NOMO-1 (cell line): ENCODE results near the gene RCC2.

Experiments
- DNase-seq, 2 experiments: peaks; one replicate each; lab custom pipeline; 2025; ENCODE audit not compliant: unreplicated experiment in 2 of 2; lab: John Stamatoyannopoulos, UW

Gene RCC2

DNA sequence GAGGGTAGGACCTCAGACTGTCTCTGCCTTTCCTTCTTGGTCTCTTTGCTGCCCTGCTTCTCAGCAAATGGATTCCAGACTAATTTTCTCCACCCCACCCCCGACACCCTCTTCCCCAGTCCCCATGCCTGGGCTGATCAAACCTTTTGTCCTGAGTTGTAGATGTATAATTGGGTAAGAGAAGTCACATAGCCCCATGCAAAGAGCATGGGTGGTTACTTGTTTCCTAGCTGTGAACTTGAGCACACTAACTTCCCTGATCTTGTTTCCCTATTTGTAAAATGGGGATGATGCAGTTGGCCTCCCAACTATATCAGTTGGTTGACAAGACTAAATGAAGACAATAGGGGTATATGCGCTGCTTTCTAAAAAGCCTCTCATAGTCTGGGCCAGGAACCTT is 58.3 kb downstream of the RCC2 start:
- DNase-seq: no peak

DNA sequence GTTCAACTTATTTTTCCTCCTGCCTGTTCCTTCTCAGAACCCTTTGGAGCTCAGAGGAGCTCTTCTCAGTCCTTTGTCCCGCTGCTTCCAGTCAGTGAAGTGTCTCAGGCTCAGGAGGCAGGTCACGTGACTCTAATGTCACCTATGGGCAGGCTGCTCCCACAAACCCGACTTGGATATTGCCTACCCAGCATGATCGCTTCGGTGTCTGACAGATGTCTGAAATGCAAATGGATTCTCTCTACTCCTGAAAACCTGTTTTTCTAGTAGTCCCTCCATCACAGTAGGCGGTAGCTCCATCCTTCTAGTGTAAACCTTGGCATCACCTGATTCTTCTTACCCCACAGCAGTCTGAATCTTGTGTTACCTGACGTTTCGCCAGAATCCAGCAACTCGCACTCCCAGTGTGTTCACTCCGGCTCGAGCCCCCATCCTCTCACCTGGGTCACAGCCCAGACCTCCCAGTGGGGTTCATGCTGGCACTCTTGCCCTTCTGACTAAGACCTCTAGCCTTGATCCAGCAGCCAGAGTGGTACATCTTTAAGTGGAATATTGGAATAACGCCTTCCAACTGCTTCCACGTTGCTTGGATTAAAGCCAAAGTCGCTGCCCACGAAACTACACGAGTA is 62.0 kb downstream of the RCC2 start:
- DNase-seq: no peak

DNA sequence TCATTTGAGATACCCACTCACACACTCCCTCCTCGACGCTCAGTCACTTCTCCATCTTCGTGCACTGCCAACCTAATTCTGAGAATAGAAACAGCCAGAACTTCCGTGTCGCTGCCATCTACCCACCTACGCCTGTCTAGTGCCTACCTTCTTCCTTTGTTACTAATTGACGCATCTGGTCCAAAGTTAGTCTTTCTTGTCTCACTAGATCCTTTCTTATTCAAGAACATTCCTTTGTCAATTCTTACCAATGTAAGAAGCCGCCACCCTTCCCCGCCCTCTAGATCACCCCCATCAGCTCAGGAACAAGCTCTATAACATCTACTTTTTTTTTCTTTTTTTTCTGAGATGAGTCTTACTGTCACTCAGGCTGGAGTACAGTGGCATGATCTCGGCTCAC is 63.8 kb downstream of the RCC2 start:
- no peak for DNase-seq

DNA sequence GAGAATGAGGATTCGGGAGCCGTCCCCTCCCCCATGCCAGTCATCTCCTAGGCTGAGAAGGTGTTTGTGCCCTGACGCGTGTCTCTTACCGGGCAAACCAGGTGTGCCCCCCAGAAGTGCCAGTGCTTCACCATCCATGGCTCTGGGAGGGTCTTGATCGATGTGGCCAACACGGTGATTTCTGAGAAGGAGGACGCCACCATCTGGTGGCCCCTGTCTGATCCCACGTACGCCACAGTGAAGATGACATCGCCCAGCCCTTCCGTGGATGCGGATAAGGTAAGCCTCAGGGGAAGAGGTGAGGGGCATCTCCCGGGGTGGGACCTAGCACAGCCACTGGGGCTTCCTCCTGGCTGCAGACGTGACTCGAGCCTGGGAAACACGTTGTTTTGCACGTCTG is 66.5 kb downstream of the RCC2 start:
- DNase-seq: no peak

DNA sequence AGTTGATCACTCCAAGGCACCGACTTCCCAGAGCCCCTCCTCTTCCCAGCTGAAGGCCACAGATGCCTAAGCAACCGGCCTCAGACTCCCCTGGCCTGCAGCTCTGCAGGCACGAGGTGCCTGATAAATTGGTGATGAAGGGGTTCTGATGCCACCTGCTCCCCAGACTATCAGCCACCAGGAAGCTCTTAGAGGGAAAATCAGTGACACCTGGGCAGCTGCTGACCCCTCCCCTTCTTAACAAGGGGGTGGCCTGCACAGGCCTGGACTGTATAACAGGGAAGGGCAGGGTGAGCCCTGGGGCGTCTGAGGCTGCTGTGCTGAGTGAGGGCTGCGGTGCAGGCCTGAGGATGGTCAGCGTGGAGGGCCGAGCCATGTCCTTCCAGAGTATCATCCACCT is 67.6 kb downstream of the RCC2 start, which contains the start of gene PADI6:
Gene PADI6, plus strand, starts transcription at position 301 of the 400 bp plus-strand sequence. Its CDS starts 50 bp downstream, at position 351.
- no peak for DNase-seq

DNA sequence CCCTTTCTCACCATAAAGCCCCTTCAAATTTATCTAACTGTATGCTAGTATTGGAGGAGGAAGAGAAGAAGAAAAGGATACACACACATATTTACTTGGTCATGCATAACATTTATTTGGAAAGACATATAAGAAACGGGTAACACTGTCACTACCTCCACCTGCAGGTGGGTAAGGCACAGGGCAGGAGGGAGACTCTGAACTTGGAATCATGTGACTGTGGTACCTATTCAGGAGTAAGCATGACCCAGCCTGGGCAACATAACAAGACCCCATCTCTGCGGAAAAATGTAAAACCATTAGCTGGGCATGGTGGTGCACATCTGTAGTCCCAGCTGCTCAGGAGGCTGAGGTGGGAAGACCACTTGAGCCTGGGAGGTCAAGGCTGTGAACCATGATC is 68.9 kb downstream of the RCC2 start:
- no peak for DNase-seq

DNA sequence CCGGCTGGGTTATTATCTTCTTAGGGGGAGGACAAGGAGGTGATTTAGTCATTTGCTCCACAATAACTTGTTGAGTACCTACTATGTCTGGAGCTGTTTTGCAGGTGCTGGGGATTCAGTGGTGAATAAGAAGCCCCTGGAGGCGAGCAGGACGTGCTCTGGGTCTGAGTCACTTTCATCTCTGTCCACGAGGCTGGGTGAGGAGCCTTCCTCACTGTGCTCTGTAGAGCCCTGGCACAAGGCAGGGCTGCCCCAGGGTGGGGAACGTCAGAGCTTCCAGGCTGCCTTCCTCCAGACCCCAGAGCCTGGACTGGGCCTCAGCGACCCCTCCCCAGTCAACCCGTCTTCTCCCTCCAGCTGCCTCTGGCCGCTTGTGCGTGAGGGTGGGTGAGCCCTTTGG is 70.0 kb downstream of the RCC2 start:
- DNase-seq: no peak

DNA sequence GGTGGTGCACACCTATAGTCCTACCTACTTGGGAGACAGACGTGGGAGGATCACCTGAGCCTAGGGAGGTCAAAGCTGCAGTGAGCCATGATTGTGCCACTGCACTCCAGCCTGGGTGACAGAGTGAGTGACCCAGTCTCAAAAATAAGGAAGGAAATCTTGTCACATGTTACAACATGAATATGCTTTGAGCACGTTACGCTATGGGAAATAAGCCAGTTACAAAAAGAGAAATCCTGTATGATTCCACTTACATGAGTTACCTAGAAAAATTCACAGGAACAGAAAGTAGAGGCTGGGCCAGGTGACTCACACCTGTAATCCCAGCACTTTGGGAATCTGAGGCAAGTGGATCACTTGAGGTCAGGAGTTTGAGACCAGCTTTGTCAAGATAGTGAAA is 74.2 kb downstream of the RCC2 start:
- peak; percentile 21 to 75 for DNase-seq

DNA sequence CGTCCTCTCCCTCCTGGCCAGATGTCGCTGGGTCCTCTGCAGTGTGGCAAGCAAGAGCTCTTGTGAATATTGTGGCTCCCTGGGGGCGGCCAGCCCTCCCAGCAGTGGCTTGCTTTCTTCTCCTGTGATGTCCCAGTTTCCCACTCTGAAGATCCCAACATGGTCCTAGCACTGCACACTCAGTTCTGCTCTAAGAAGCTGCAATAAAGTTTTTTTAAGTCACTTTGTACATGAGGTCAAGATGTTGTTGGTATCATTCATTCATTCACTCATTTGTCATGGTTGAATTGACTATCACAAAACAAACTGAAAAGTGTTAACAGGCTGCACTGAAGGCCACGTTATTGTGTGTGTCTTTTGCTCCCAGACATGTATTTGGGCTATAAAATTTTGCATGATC is 75.7 kb downstream of the RCC2 start:
- no peak for DNase-seq

DNA sequence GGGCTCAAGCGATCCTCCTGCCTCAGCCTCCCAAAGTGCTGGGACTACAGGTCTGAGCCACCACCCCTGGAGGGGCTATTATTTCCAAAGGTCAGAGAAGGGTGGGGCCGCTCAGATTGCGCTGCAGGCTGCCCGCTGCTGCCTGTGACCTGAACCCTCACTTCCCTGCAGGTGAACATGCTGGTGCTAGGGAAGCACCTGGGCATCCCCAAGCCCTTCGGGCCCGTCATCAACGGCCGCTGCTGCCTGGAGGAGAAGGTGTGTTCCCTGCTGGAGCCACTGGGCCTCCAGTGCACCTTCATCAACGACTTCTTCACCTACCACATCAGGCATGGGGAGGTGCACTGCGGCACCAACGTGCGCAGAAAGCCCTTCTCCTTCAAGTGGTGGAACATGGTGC is 76.1 kb downstream of the RCC2 start:
- DNase-seq: no peak

DNA sequence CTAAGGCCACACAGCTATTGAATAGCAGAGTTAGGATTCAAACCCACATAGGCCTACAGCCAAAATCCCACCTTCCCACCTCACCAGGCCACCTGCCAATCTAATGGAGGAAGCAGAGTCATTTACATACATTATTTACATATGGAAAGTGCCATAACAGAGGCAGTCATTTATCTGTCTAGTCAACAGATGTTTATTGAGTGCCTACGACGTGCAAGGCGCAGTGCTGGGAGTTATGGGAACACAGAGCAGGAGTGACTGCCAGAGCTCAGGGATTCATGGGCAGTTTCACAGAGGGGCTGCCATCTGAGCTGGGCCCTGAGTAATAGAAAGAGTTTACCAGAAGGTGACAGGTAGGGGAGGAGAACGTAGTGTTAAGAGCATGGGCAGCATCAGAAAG is 77.8 kb downstream of the RCC2 start:
- no peak for DNase-seq

DNA sequence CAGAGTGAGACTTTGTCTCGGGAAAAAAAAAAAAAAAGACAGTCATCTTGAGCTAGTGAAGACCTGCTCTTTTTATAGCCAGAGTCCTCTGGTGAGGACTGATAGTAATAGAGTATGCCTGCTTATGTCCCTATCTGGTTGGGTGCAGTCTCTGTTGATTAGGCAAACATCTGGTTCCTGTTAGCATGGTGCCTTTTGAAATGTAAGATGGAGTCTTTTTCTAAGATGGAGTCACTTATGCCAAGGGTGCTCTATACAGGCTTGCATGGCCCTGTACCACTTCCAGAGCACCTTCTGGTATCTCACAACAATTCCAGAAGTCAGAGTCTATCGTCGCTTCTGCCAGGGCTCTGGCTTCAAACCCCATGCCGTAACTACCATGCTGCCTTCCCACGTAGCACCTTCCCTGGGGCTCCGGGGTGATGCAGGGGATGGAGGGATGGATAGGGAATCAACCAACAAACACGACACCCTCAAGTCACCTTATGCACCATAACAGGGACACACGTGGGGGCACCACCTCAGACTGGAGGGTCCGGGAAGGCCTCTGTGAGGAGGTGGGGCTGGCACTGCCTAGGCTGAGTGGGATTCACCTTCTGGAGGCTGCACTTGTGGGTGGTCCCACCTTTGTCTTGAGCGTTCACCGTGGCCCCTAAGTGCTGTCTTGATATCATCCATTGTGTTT is 79.1 kb downstream of the RCC2 start:
- DNase-seq: no peak

DNA sequence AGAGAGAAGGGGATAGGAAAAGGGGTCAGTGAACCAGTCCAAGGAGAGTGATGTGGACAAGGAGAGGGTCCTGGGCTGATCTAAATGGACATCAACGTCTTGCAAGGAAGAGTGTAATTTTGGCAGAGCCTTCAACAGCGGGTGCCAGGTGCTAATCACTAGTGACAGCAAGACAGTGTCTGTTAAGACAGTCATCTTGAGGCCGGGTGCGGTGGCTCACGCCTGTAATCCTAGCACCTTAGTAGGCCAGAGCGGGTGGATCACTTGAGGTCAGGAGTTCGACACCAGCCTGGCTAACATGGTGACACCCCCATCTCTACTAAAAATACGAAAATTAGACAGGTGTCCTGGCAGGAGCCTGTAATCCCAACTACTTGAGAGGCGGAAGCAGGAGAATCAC is 79.7 kb downstream of the RCC2 start:
- DNase-seq: no peak

DNA sequence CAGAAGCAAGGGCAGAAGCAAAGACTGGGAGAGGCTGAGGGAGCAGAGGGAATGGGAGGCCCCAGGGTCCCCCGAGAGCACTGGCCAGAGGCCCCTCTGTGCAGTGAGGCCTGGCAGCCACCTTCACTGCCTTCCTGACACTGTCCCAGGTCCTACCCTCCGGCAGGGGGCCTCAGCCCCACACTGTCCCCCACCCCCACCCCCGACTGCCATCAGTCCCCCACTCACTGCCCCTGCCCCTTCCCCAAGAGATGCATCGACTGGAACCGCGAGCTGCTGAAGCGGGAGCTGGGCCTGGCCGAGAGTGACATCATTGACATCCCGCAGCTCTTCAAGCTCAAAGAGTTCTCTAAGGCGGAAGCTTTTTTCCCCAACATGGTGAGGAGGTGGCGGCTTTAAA is 80.4 kb downstream of the RCC2 start:
- no peak for DNase-seq

DNA sequence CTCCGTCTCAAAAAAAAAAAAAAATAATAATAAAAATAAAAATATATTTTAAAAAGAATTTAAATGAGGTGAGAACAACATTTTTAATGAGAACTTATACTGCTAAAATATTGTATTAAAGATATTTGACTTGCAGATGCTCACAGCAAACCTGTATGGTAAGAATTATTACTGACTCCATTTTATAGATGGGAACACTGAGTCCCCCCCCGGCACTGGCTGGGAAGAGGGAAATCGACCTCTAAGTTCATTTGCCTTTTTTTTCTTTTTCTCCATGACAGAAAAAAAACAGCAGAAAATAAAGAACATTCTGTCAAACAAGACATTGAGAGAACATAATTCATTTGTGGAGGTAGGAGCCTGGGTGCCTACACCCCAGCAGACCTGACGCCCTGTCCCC is 80.9 kb downstream of the RCC2 start:
- no peak for DNase-seq
